Measurements from ENCODE around the gene EVA1C.
"Not testable (repeated sequence)": the region's sequence is repeated elsewhere in the genome, so short reads cannot be mapped to it uniquely, and the experiment has no call there.

EVA1C gene

GRCh38 chr21:32560896-32561295 is 148.4 kb downstream of the EVA1C start:
- no peak for DNase-seq

- not testable (repeated sequence) for DNase-seq
Measured at GRCh38 chr21:32561476-32561875, 149.0 kb downstream of the EVA1C start.

GRCh38 chr21:32562426-32562825 is 149.9 kb downstream of the EVA1C start:
- peak in 2 of 56 donors; percentile 4 to 10 for DNase-seq

GRCh38 chr21:32562915-32563314 is 150.4 kb downstream of the EVA1C start:
- no peak for DNase-seq
